HepG2 (cell line): ENCODE results near the gene TMEM167B. TPM values are rescaled to one million over a fixed set of nuclear protein-coding genes. Genes with fewer than 3 reads are reported as not detected.

Experiments
- ATAC-seq: fragments of 200-7000 bp; cut with Tn5 transposase; 3 replicates; pipeline ENCODE4 v1.9.1; 2020; ENCODE audit warnings: mild to moderate bottlenecking, moderate library complexity
- BruUV-seq: library from RNA; stranded (reverse); fragments of 400-500 nt; replicated peaks from 2 replicates; lab custom pipeline; 2021; lab: Mats Ljungman, UMichigan
- CTCF ChIA-PET: fragments of 300-600 bp; formaldehyde crosslinking; extraction: SDS; loops from one replicate; lab custom pipeline; 2021; ENCODE audit warnings: low total read pairs, inconsistent platforms, low intra/inter-chr PET ratio; lab: Yijun Ruan, JAX
- POLR2A ChIA-PET: fragments of 350-600 bp; sonication (Branson Sonifier 250); formaldehyde crosslinking; loops from one replicate; lab custom pipeline; 2020; ENCODE audit warnings: antibody characterized with exemption, inconsistent platforms; lab: Yijun Ruan, JAX
- DNase-seq: peaks from one replicate; pipeline ENCODE4 v3.0.0-alpha.2; 2015; ENCODE audit warnings: low spot score
- FAIRE-seq: peaks from 3 replicates; lab custom pipeline; 2011; peaks lifted over from hg19 to GRCh38; lab: Jason Lieb, UNC
- H2AFZ ChIP-seq: one replicate; pipeline ENCODE4 v1.6.1; 2011; ENCODE audit warnings: low read length, inconsistent platforms
- H3K27ac ChIP-seq: fragments of 300-600 bp; 3 replicates; pipeline ENCODE4 v1.8.0; 2011; ENCODE audit warnings: mixed run types, mild to moderate bottlenecking, mixed read lengths, low read length, inconsistent platforms; ENCODE audit not compliant: insufficient read depth; ENCODE audit errors: extremely low read length
- H3K27me3 ChIP-seq, 2 experiments: fragments of 200-600 bp in 1 of 2; 2 replicates in 1 of 2; 3 replicates in 1 of 2; pipeline versions ENCODE4 v1.6.0 to v1.8.0; 2011; ENCODE audit warnings: low read length in 2 of 2, mild to moderate bottlenecking in 2 of 2, moderate library complexity in 2 of 2, inconsistent platforms in 1 of 2; ENCODE audit not compliant: insufficient read depth in 2 of 2, control insufficient read depth in 1 of 2
- H3K36me3 ChIP-seq, 2 experiments: fragments of 200-600 bp in 1 of 2; replicated peaks in 1 of 2; 2 replicates in 1 of 2; 3 replicates in 1 of 2; pipeline versions ENCODE4 v1.5.1 to v1.8.0; 2011; ENCODE audit warnings: low read length in 2 of 2, inconsistent platforms in 1 of 2; ENCODE audit not compliant: insufficient read depth in 2 of 2, control insufficient read depth in 1 of 2
- H3K4me1 ChIP-seq: 2 replicates; pipeline ENCODE4 v1.5.1; 2012; ENCODE audit warnings: low read length, inconsistent platforms; ENCODE audit not compliant: insufficient read depth
- H3K4me2 ChIP-seq: 2 replicates; pipeline ENCODE4 v1.6.0; 2011; ENCODE audit warnings: low read depth, low read length, inconsistent platforms
- H3K4me3 ChIP-seq, 3 experiments: fragments of 200-600 bp in 1 of 3; sonication (generic), shearing (Covaris generic) in 1 of 3; replicated peaks in 1 of 3; 2 replicates each; pipeline ENCODE4 v1.5.1; 2011 to 2016; ENCODE audit warnings: low read length in 3 of 3, inconsistent platforms in 2 of 3, low read depth in 2 of 3, mild to moderate bottlenecking in 2 of 3, control low read depth in 1 of 3, mixed read lengths in 1 of 3; ENCODE audit not compliant: insufficient read depth in 1 of 3
- H3K79me2 ChIP-seq: one replicate; pipeline ENCODE4 v1.6.1; 2011; ENCODE audit warnings: low read length, inconsistent platforms; ENCODE audit not compliant: insufficient read depth
- H3K9ac ChIP-seq: 2 replicates; pipeline ENCODE4 v1.6.0; 2011; ENCODE audit warnings: mild to moderate bottlenecking, low read depth, low read length, inconsistent platforms; ENCODE audit not compliant: insufficient read depth
- H3K9me3 ChIP-seq: 2 replicates; pipeline ENCODE4 v1.5.1; 2012; ENCODE audit warnings: mild to moderate bottlenecking, low read length
- H4K20me1 ChIP-seq: 2 replicates; pipeline ENCODE4 v1.6.0; 2011; ENCODE audit warnings: inconsistent platforms, mild to moderate bottlenecking, low read length, moderate library complexity; ENCODE audit not compliant: insufficient read depth
- CAMTA2 ChIP-seq: sonication (generic); formaldehyde crosslinking; IDR thresholded peaks from 2 replicates; pipeline ENCODE4 v1.4.0; 2020; ENCODE audit warnings: mild to moderate bottlenecking, missing genetic modification reagents, borderline replicate concordance
- CBX1 ChIP-seq: IDR thresholded peaks from one replicate; pipeline ENCODE4 v1.6.1; 2016; ENCODE audit warnings: antibody characterized with exemption, low read depth
- ZFP1 ChIP-seq: IDR thresholded peaks from 2 replicates; pipeline ENCODE4 v1.6.1; 2016
- WGBS: methylation state at CpG from one replicate; pipeline ENCODE4 v1.1.6; 2017; ENCODE audit warnings: low lambda C conversion rate; 5-methylcytosine and 5-hydroxymethylcytosine counted together
- in situ Hi-C: cut with HindIII; loops from 2 replicates; pipeline ENCODE4 v1.10.0; 2017; ENCODE audit warnings: low pct_unique_long_range_greater_than_20kb; ENCODE audit not compliant: extremely low pct_ligation_motif_present
- intact Hi-C: fragments of 100-400 bp; cut with micrococcal nuclease; formaldehyde crosslinking; loops from one replicate; pipeline ENCODE4 v1.10.0; 2022; ENCODE audit not compliant: unreplicated experiment
- polyA plus RNA-seq, 8 experiments: library from polyadenylated mRNA; depleted of rRNA in 3 of 8; stranded (reverse) in 7 of 8; unstranded in 1 of 8; fragments of >200 nt; fragmentation: Illumina TruSeq in 4 of 8; extraction: Trizol in 4 of 8; gene quantifications; 2 replicates each; pipeline versions ENCODE4 v1.2.1 to v1.2.3, GENCODE V29; 2011 to 2016; ENCODE audit warnings: low read depth in 4 of 8, missing spikeins in 1 of 8, mixed read lengths in 1 of 8; ENCODE audit not compliant: insufficient read depth in 1 of 8
- total RNA-seq, 5 experiments: library from RNA; depleted of rRNA; stranded (reverse); fragments of >200 nt; fragmentation: Illumina TruSeq; extraction: Trizol; gene quantifications; 2 replicates each; pipeline ENCODE4 v1.2.3, GENCODE V29; 2016; ENCODE audit warnings: low read depth in 1 of 5

TMEM167B gene
- total and polyA plus RNA-seq, 2 of the 13 experiments (the other 11 are each of a cell fraction or from before 2014, with no cell fraction given) = 9.5 to 22.4 TPM

DNA sequence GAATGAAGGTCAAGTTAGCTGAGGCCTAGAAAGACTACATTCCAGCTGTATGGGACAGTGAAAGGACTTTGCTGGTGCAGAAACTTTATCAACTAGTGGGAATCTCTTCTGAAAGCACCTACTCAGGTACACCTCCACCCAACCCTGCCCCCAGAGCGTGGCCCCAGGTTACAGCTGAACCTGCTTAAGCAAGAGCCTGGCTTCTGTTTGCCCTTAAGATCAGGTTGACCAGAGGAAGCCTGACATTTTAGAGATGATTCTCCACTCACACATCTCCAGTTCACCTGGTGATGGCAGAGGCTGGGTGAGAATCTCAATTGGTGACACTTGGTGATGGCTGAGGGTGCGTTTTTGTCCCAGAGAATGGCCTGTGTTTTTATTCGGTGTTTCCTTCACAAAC lies 47.4 kb downstream of the TMEM167B start:
- Histone ChIP-seq H2AFZ (no peak overlapping the region), H3K4me1 (peaks cover 57% of the 10 kb centered on the region), H3K36me3 (no peaks in the 10 kb centered on the region), H3K4me2 (peak overlapping the region; percentile 30), H3K27ac (peak overlapping the region; percentile 35), H3K79me2 (no peaks in the 10 kb centered on the region), H3K9me3 (no peaks in the 10 kb centered on the region), H3K27me3 (no peaks in the 10 kb centered on the region), H3K9ac (no peak overlapping the region), H4K20me1 (no peaks in the 10 kb centered on the region), H3K4me3 (peak overlapping the region in 1 of 3 experiments; percentile 7; a peak in 1 of 6 replicates)
- FAIRE-seq = no peak
- no TSS peak for BruUV-seq
- in situ Hi-C loops (no loop called here), intact Hi-C loops (loop anchor here (2.0 kb wide), 1 partner anchor 25 kb away; a partner anchor contains a TSS)
- POLR2A ChIA-PET = interaction anchor here (1.0 kb wide), 1 partner anchor 43 kb away, joined by 3 read pairs; no protein-coding TSS in a partner anchor
- no peak for TF ChIP-seq CAMTA2
- ATAC-seq = peak; percentile 33; the same call in 2 of the 3 replicates
- CTCF ChIA-PET = no interaction called here
- 26% methylated on average over 3 of the region's 3 CpGs for WGBS
- DNase-seq = no peak

DNA sequence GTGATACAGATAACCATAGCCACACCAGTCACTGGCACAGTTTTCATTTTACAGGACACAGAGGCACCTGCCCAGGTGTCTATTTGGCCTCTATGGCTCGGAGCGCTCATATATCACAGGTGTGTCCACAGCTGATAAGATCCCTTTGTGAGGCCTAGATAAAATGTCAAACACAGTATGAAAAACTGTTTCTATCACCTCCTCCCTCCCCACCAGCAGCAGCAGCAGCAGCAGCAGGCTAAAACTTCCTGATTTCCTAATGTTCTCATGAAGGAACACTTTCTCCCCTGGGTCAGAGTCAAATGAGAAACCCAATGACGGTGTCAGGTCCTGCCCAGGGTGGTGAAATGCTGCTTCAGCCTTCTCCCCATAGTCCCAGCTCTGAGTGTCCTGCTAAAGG lies 47.8 kb downstream of the TMEM167B start:
- no peak overlapping the region for H3K9ac ChIP-seq
- TF ChIP-seq CBX1 (no peak), ZFP1 (CRISPR knock-in tag) (no peak)
- no peak overlapping the region for H3K4me3 ChIP-seq
- H3K36me3 ChIP-seq = no peaks in the 10 kb centered on the region
- peaks cover 57% of the 10 kb centered on the region for H3K4me1 ChIP-seq
- FAIRE-seq (no peak), ATAC-seq (no peak), DNase-seq (no peak)
- H3K27ac ChIP-seq = peak overlapping the region; percentile 35
- POLR2A ChIA-PET = interaction anchor here (1.0 kb wide), 1 partner anchor 43 kb away, joined by 3 read pairs; no protein-coding TSS in a partner anchor
- WGBS = 21% methylated on average over 2 of the region's 3 CpGs
- H3K27me3 ChIP-seq = no peaks in the 10 kb centered on the region
- in situ Hi-C loops = no loop called here
- no TSS peak for BruUV-seq
- peak overlapping the region; percentile 30 for H3K4me2 ChIP-seq
- H4K20me1 ChIP-seq = no peaks in the 10 kb centered on the region
- H3K9me3 ChIP-seq = no peaks in the 10 kb centered on the region
- H3K79me2 ChIP-seq = no peaks in the 10 kb centered on the region
- no peak overlapping the region for H2AFZ ChIP-seq
- CTCF ChIA-PET = no interaction called here
- intact Hi-C loops = no loop called here
